HEK293 (cell line): ENCODE data around the gene PLCB3.
A peak's percentile ranks its signal among the peaks of the same experiment; 100 is the strongest.

Experiments
- CTCF ChIA-PET: fragments of 350-600 bp; formaldehyde crosslinking; extraction: SDS; loops from one replicate; lab custom pipeline; 2021; ENCODE audit warnings: antibody characterized with exemption; lab: Yijun Ruan, JAX
- POLR2A ChIA-PET: fragments of 300-600 bp; formaldehyde crosslinking; extraction: SDS; loops from one replicate; lab custom pipeline; 2020; ENCODE audit warnings: antibody characterized with exemption, inconsistent platforms; lab: Yijun Ruan, JAX
- H3K27ac ChIP-seq: fragments of 200-500 bp; sonication (Bioruptor generic); 2 replicates; pipeline ENCODE4 v1.5.1; 2014; ENCODE audit warnings: low read depth, low read length, control low read depth, inconsistent platforms; ENCODE audit errors: extremely low read depth
- H3K36me3 ChIP-seq, 2 experiments: fragments of 200-500 bp in 1 of 2; sonication (Bioruptor generic) in 1 of 2; 1 replicate in 1 of 2; 2 replicates in 1 of 2; pipeline ENCODE4 v1.5.1; 2014 to 2017; ENCODE audit warnings: inconsistent platforms in 2 of 2, low read length in 2 of 2; ENCODE audit not compliant: control insufficient read depth in 2 of 2, insufficient read depth in 1 of 2
- H3K4me1 ChIP-seq: fragments of 200-500 bp; sonication (Bioruptor generic); 2 replicates; pipeline ENCODE4 v1.5.1; 2014; ENCODE audit warnings: mild to moderate bottlenecking, low read length, inconsistent platforms; ENCODE audit not compliant: control insufficient read depth, insufficient read depth
- H3K4me3 ChIP-seq: 2 replicates; pipeline ENCODE4 v1.5.1; 2011; ENCODE audit warnings: low read depth, mild to moderate bottlenecking, control low read depth, low read length, moderate library complexity
- H3K9me3 ChIP-seq: fragments of 200-500 bp; sonication (Bioruptor generic); 2 replicates; pipeline ENCODE4 v1.5.1; 2014; ENCODE audit warnings: low read depth, low read length, inconsistent platforms; ENCODE audit not compliant: control insufficient read depth, insufficient read depth
- BCL11A ChIP-seq: fragments of 450-650 bp; formaldehyde crosslinking; IDR thresholded peaks from 2 replicates; pipeline ENCODE4 v1.5.1; 2016; ENCODE audit warnings: low read depth, missing biosample characterization, missing genetic modification characterization
- EGR2 ChIP-seq: fragments of 450-650 bp; formaldehyde crosslinking; IDR thresholded peaks from 2 replicates; pipeline ENCODE4 v1.5.1; 2016; ENCODE audit warnings: low read depth, missing biosample characterization, missing genetic modification characterization
- HOXD13 ChIP-seq: sonication (generic); formaldehyde crosslinking; IDR thresholded peaks from 2 replicates; pipeline ENCODE4 v1.8.0; 2022; ENCODE audit warnings: missing genetic modification reagents, borderline replicate concordance
- KLF1 ChIP-seq: fragments of 450-650 bp; formaldehyde crosslinking; IDR thresholded peaks from 2 replicates; pipeline ENCODE4 v1.5.1; 2016; ENCODE audit warnings: missing biosample characterization, missing genetic modification characterization
- PRDM1 ChIP-seq: fragments of 450-650 bp; formaldehyde crosslinking; IDR thresholded peaks from 2 replicates; pipeline ENCODE4; 2016; ENCODE audit warnings: missing biosample characterization, missing genetic modification characterization
- SALL2 ChIP-seq: fragments of 450-650 bp; formaldehyde crosslinking; IDR thresholded peaks from 2 replicates; pipeline ENCODE4 v1.5.0; 2017; ENCODE audit warnings: missing biosample characterization, mild to moderate bottlenecking, missing genetic modification characterization, borderline replicate concordance
- SP3 ChIP-seq: fragments of 450-650 bp; formaldehyde crosslinking; IDR thresholded peaks from 2 replicates; pipeline ENCODE4 v1.5.1; 2016; ENCODE audit warnings: missing biosample characterization, missing genetic modification characterization
- ZBTB17 ChIP-seq: fragments of 450-650 bp; formaldehyde crosslinking; IDR thresholded peaks from 2 replicates; pipeline ENCODE4 v1.5.1; 2016; ENCODE audit warnings: missing biosample characterization, missing genetic modification characterization
- ZBTB8A ChIP-seq: fragments of 450-650 bp; formaldehyde crosslinking; IDR thresholded peaks from 2 replicates; pipeline ENCODE4 v1.5.1; 2016; ENCODE audit warnings: missing biosample characterization, missing genetic modification characterization
- ZEB2 ChIP-seq: fragments of 450-650 bp; formaldehyde crosslinking; IDR thresholded peaks from 2 replicates; pipeline ENCODE4 v1.5.1; 2016; ENCODE audit warnings: missing biosample characterization, missing genetic modification characterization
- ZIC2 ChIP-seq: fragments of 450-650 bp; formaldehyde crosslinking; IDR thresholded peaks from 2 replicates; pipeline ENCODE4 v1.5.1; 2016; ENCODE audit warnings: missing biosample characterization, missing genetic modification characterization
- ZNF138 ChIP-seq: fragments of 450-650 bp; formaldehyde crosslinking; IDR thresholded peaks from 2 replicates; pipeline ENCODE4 v1.5.1; 2016; ENCODE audit warnings: missing biosample characterization, missing genetic modification characterization, borderline replicate concordance
- ZNF292 ChIP-seq: fragments of 450-650 bp; formaldehyde crosslinking; IDR thresholded peaks from 2 replicates; pipeline ENCODE4 v1.5.1; 2016; ENCODE audit warnings: low read depth, missing biosample characterization, missing genetic modification characterization, borderline replicate concordance
- ZNF341 ChIP-seq: fragments of 450-650 bp; formaldehyde crosslinking; IDR thresholded peaks from 2 replicates; pipeline ENCODE4; 2016; ENCODE audit warnings: low read depth, missing biosample characterization, missing genetic modification characterization
- ZNF354C ChIP-seq: fragments of 450-650 bp; formaldehyde crosslinking; IDR thresholded peaks from 2 replicates; pipeline ENCODE4 v1.5.1; 2016; ENCODE audit warnings: missing biosample characterization, missing genetic modification characterization, low read depth, borderline replicate concordance
- ZNF37A ChIP-seq: fragments of 450-650 bp; IDR thresholded peaks from 2 replicates; pipeline ENCODE4 v1.5.1; 2018; ENCODE audit warnings: missing biosample characterization, missing genetic modification characterization
- ZNF391 ChIP-seq: fragments of 450-650 bp; formaldehyde crosslinking; IDR thresholded peaks from 2 replicates; pipeline ENCODE4 v1.5.1; 2016; ENCODE audit warnings: low read depth, missing biosample characterization, missing genetic modification characterization, borderline replicate concordance
- ZNF426 ChIP-seq: fragments of 450-650 bp; formaldehyde crosslinking; IDR thresholded peaks from 2 replicates; pipeline ENCODE4 v1.5.1; 2017; ENCODE audit warnings: missing biosample characterization, missing genetic modification characterization, mild to moderate bottlenecking, inconsistent platforms, moderate library complexity
- ZNF626 ChIP-seq: fragments of 450-650 bp; sonication (Bioruptor Pico); formaldehyde crosslinking; IDR thresholded peaks from 2 replicates; pipeline ENCODE4 v1.5.1; 2018; ENCODE audit warnings: missing biosample characterization, missing genetic modification characterization, inconsistent platforms
- ZNF670 ChIP-seq: fragments of 450-650 bp; formaldehyde crosslinking; IDR thresholded peaks from 2 replicates; pipeline ENCODE4 v1.5.1; 2016; ENCODE audit warnings: missing biosample characterization, missing genetic modification characterization, low read depth
- ZNF677 ChIP-seq: fragments of 450-650 bp; IDR thresholded peaks from 2 replicates; pipeline ENCODE4 v1.5.0; 2018; ENCODE audit warnings: missing biosample characterization, mild to moderate bottlenecking, missing genetic modification characterization, moderate library complexity
- ZNF768 ChIP-seq: fragments of 450-650 bp; formaldehyde crosslinking; IDR thresholded peaks from 2 replicates; pipeline ENCODE4 v1.5.1; 2018; ENCODE audit warnings: missing biosample characterization, mild to moderate bottlenecking, missing genetic modification characterization
- TF ChIP-seq, protein P1 (sequence below): fragments of 450-650 bp; formaldehyde crosslinking; conservative IDR thresholded peaks from 2 replicates; pipeline ENCODE4 v1.5.1; 2016; ENCODE audit warnings: low read depth, missing biosample characterization, missing genetic modification characterization
- TF ChIP-seq, protein P2 (sequence below): fragments of 450-650 bp; formaldehyde crosslinking; IDR thresholded peaks from 2 replicates; pipeline ENCODE4 v1.5.1; 2016; ENCODE audit warnings: missing biosample characterization, missing genetic modification characterization
- TF ChIP-seq, protein P3 (sequence below): fragments of 450-650 bp; formaldehyde crosslinking; IDR thresholded peaks from 2 replicates; pipeline ENCODE4 v1.5.1; 2016; ENCODE audit warnings: missing biosample characterization, missing genetic modification characterization
- TF ChIP-seq, protein P4 (sequence below): fragments of 450-650 bp; formaldehyde crosslinking; IDR thresholded peaks from 2 replicates; pipeline ENCODE4 v1.5.1; 2016; ENCODE audit warnings: missing biosample characterization, missing genetic modification characterization
- TF ChIP-seq, protein P5 (sequence below): fragments of 450-650 bp; formaldehyde crosslinking; optimal IDR thresholded peaks from 2 replicates; pipeline ENCODE3; 2016; ENCODE audit warnings: missing biosample characterization, mild to moderate bottlenecking, missing genetic modification characterization

The PLCB3 gene

DNA sequence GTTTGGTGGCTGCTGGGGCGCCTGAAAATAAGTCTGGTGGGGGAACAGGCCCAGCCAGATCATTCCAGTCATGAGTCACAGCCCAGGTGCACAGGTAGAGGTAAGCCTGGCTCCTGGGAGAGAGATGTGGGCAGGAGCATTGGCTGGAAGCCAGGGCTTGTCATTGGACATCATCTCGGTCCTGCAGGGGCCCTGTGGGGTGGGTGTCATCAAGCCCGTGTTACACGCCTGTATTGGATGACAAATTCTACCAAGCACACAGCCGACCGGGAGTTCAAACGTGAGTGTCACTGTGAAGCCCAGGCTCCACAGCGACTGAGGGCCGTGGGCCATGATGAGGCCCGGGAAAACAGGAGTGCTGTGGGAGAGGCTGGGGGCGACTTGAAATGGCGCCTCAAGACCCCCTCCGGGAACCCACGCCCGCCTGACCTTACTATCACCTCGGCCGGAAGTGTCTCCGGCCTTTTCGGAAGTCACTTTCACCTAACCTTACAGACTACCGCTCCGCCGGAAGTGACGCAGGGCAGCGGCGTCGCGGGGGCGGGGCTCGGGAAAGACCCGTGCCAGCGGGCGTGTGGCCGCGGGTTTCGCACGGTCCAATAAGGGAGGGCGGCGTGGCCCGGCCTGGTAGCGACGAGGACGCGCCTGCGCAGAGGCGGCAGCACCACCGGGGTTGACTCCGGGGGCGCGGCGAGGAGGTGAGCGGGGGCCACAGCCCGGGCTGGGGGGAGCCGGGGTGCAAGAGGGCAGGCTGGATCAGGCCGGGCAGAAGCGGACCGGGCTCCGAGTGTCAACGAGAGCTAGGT is 10.7 kb upstream of the PLCB3 start, which contains the start of gene FKBP2 (continued):
- TF ChIP-seq ZNF670 (tag by site-specific recombination) (no peak), ZNF138 (tag by site-specific recombination) (no peak), ZNF626 (tag by site-specific recombination) (no peak), ZNF37A (tag by site-specific recombination) (no peak), ZNF354C (tag by site-specific recombination) (no peak), ZBTB8A (tag by site-specific recombination) (0 out of 2 replicates have a peak, but pooled peaks have one; percentile 15), EGR2 (tag by site-specific recombination) (no peak; the same call in 1 of the 2 replicates), BCL11A (tag by site-specific recombination) (0 out of 2 replicates have a peak, but pooled peaks have one; percentile 12), SALL2 (no peak), KLF1 (no peak), HOXD13 (CRISPR knock-in tag) (no peak), ZNF677 (tag by site-specific recombination) (no peak), ZNF768 (no peak), ZNF341 (tag by site-specific recombination) (peak; percentile 8; the same call in 1 of the 2 replicates), ZBTB17 (tag by site-specific recombination) (no peak), PRDM1 (tag by site-specific recombination) (no peak), ZNF391 (no peak)
- TF ChIP-seq, protein P1, sequence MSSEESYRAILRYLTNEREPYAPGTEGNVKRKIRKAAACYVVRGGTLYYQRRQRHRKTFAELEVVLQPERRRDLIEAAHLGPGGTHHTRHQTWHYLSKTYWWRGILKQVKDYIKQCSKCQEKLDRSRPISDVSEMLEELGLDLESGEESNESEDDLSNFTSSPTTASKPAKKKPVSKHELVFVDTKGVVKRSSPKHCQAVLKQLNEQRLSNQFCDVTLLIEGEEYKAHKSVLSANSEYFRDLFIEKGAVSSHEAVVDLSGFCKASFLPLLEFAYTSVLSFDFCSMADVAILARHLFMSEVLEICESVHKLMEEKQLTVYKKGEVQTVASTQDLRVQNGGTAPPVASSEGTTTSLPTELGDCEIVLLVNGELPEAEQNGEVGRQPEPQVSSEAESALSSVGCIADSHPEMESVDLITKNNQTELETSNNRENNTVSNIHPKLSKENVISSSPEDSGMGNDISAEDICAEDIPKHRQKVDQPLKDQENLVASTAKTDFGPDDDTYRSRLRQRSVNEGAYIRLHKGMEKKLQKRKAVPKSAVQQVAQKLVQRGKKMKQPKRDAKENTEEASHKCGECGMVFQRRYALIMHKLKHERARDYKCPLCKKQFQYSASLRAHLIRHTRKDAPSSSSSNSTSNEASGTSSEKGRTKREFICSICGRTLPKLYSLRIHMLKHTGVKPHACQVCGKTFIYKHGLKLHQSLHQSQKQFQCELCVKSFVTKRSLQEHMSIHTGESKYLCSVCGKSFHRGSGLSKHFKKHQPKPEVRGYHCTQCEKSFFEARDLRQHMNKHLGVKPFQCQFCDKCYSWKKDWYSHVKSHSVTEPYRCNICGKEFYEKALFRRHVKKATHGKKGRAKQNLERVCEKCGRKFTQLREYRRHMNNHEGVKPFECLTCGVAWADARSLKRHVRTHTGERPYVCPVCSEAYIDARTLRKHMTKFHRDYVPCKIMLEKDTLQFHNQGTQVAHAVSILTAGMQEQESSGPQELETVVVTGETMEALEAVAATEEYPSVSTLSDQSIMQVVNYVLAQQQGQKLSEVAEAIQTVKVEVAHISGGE (tag by site-specific recombination): peak; percentile 86
- TF ChIP-seq, protein P2, sequence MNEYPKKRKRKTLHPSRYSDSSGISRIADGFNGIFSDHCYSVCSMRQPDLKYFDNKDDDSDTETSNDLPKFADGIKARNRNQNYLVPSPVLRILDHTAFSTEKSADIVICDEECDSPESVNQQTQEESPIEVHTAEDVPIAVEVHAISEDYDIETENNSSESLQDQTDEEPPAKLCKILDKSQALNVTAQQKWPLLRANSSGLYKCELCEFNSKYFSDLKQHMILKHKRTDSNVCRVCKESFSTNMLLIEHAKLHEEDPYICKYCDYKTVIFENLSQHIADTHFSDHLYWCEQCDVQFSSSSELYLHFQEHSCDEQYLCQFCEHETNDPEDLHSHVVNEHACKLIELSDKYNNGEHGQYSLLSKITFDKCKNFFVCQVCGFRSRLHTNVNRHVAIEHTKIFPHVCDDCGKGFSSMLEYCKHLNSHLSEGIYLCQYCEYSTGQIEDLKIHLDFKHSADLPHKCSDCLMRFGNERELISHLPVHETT (tag by site-specific recombination): 0 out of 2 replicates have a peak, but pooled peaks have one; percentile 17

DNA sequence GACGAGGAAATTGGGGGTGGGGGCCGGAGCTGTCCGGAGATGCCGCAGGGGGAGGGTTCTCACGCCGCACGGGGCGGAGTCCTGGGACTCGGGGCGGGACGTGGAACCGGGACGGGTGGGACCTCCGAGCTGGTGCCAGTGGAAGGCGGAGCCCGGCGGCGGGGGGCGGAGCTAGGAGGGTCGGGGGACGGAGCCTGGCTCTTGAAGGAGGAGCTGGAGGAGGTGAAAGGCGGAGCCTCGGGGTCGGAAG is 10.2 kb upstream of the PLCB3 start:
- CTCF ChIA-PET: interaction anchor here (0.6 to 1.2 kb wide), 8 partner anchors 9 to 788 kb away, joined by 3 to 5 read pairs (median 4); no protein-coding TSS in a partner anchor
- peak overlapping the region; percentile 55 for H3K27ac ChIP-seq
- TF ChIP-seq, protein P3, sequence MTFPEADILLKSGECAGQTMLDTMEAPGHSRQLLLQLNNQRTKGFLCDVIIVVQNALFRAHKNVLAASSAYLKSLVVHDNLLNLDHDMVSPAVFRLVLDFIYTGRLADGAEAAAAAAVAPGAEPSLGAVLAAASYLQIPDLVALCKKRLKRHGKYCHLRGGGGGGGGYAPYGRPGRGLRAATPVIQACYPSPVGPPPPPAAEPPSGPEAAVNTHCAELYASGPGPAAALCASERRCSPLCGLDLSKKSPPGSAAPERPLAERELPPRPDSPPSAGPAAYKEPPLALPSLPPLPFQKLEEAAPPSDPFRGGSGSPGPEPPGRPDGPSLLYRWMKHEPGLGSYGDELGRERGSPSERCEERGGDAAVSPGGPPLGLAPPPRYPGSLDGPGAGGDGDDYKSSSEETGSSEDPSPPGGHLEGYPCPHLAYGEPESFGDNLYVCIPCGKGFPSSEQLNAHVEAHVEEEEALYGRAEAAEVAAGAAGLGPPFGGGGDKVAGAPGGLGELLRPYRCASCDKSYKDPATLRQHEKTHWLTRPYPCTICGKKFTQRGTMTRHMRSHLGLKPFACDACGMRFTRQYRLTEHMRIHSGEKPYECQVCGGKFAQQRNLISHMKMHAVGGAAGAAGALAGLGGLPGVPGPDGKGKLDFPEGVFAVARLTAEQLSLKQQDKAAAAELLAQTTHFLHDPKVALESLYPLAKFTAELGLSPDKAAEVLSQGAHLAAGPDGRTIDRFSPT (tag by site-specific recombination): peak; percentile 21; the same call in 1 of the 2 replicates
- TF ChIP-seq PRDM1 (tag by site-specific recombination) (no peak), ZBTB8A (tag by site-specific recombination) (no peak), ZIC2 (no peak), ZNF426 (tag by site-specific recombination) (no peak), BCL11A (tag by site-specific recombination) (no peak), ZEB2 (tag by site-specific recombination) (peak; percentile 40; the same call in 1 of the 2 replicates), ZNF292 (tag by site-specific recombination) (no peak), SP3 (peak; percentile 91)
- TF ChIP-seq, protein P4, sequence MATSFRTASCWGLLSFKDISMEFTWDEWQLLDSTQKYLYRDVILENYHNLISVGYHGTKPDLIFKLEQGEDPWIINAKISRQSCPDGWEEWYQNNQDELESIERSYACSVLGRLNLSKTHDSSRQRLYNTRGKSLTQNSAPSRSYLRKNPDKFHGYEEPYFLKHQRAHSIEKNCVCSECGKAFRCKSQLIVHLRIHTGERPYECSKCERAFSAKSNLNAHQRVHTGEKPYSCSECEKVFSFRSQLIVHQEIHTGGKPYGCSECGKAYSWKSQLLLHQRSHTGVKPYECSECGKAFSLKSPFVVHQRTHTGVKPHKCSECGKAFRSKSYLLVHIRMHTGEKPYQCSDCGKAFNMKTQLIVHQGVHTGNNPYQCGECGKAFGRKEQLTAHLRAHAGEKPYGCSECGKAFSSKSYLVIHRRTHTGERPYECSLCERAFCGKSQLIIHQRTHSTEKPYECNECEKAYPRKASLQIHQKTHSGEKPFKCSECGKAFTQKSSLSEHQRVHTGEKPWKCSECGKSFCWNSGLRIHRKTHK (tag by site-specific recombination): no peak
- TF ChIP-seq, protein P5, sequence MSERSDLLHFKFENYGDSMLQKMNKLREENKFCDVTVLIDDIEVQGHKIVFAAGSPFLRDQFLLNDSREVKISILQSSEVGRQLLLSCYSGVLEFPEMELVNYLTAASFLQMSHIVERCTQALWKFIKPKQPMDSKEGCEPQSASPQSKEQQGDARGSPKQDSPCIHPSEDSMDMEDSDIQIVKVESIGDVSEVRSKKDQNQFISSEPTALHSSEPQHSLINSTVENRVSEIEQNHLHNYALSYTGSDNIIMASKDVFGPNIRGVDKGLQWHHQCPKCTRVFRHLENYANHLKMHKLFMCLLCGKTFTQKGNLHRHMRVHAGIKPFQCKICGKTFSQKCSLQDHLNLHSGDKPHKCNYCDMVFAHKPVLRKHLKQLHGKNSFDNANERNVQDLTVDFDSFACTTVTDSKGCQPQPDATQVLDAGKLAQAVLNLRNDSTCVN (tag by site-specific recombination): peak; percentile 56
- POLR2A ChIA-PET: interaction anchor here (0.7 to 7.2 kb wide), 19 partner anchors 9 to 537 kb away, joined by 3 to 96 read pairs (median 7); partner anchors contain the start of genes BAD, CATSPERZ, ESRRA and NUDT22
- H3K9me3 ChIP-seq: no peaks in the 10 kb centered on the region
- no peaks in the 10 kb centered on the region for H3K4me1 ChIP-seq
- H3K36me3 ChIP-seq: peaks cover 0 to 45% of the 10 kb centered on the region in 2 experiments; a peak in 1 of 3 replicates
- peak overlapping the region; percentile 75 for H3K4me3 ChIP-seq
